ENCODE results near the gene NOL4L. TPM values are rescaled to one million over a fixed set of nuclear protein-coding genes. Genes with fewer than 3 reads are reported as not detected.

NOL4L gene
- polyA plus RNA-seq, 2 of the 4 experiments (the other 2 are of a cell fraction), result 9.5 to 11.8 TPM

GRCh38 chr20:32625996-32626395 is 40.9 kb upstream of the NOL4L start:
- DNase-seq (ENCODE audit: low read depth in 1 of 2, low spot score in 1 of 2), result no peak
- TF ChIP-seq FOSB (CRISPR knock-in tag; IDR thresholded peaks at IDR 0.05), result no peak
- no peak for TF ChIP-seq HEYL (CRISPR knock-in tag; IDR thresholded peaks at IDR 0.05)
- TF ChIP-seq, protein P1, sequence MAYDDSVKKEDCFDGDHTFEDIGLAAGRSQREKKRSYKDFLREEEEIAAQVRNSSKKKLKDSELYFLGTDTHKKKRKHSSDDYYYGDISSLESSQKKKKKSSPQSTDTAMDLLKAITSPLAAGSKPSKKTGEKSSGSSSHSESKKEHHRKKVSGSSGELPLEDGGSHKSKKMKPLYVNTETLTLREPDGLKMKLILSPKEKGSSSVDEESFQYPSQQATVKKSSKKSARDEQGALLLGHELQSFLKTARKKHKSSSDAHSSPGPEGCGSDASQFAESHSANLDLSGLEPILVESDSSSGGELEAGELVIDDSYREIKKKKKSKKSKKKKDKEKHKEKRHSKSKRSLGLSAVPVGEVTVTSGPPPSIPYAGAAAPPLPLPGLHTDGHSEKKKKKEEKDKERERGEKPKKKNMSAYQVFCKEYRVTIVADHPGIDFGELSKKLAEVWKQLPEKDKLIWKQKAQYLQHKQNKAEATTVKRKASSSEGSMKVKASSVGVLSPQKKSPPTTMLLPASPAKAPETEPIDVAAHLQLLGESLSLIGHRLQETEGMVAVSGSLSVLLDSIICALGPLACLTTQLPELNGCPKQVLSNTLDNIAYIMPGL (CRISPR knock-in tag; IDR thresholded peaks at IDR 0.05; ENCODE audit: borderline replicate concordance), result no peak
- no peak for TF ChIP-seq KDM1A (IDR thresholded peaks at IDR 0.05; ENCODE audit: low read depth)
- TF ChIP-seq RFX5 (IDR thresholded peaks at IDR 0.05), result no peak
- no peak for TF ChIP-seq CHD4 (IDR thresholded peaks at IDR 0.05; ENCODE audit: borderline replicate concordance)
- TF ChIP-seq FOXS1 (CRISPR knock-in tag; IDR thresholded peaks at IDR 0.05), result no peak
- TF ChIP-seq REST (IDR thresholded peaks at IDR 0.05), result no peak
- no peak for TF ChIP-seq JUN (IDR thresholded peaks at IDR 0.05)
- TF ChIP-seq, protein P2, sequence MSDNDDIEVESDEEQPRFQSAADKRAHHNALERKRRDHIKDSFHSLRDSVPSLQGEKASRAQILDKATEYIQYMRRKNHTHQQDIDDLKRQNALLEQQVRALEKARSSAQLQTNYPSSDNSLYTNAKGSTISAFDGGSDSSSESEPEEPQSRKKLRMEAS (IDR thresholded peaks at IDR 0.05), result no peak
- TF ChIP-seq ESRRA (IDR thresholded peaks at IDR 0.05; ENCODE audit: borderline replicate concordance, low read length), result no peak
- no peak for TF ChIP-seq USF2 (IDR thresholded peaks at IDR 0.05)
- no peak for FAIRE-seq
- Histone ChIP-seq H3K4me1 (peaks cover 14% of the 10 kb centered on the region), H3K4me2 (no peak overlapping the region), H3K27ac (no peak overlapping the region), H3K4me3 (no peak overlapping the region), H3K9me3 (no peaks in the 10 kb centered on the region)
- ChIA-PET CTCF (interaction anchor here (1.4 to 2.1 kb wide), 2 partner anchors 27 to 104 kb away, joined by 8 to 15 read pairs; no protein-coding TSS in a partner anchor), POLR2A (no interaction called here)
- no peak for ATAC-seq
- 82% methylated on average over 18 of the region's 18 CpGs for WGBS (ENCODE audit: missing lambda C conversion rate)

GRCh38 chr20:32624687-32625345 is 39.7 kb upstream of the NOL4L start:
- ChIA-PET CTCF (interaction anchor here (0.7 to 1.5 kb wide), 3 partner anchors 28 to 510 kb away, joined by 3 to 8 read pairs (median 4); no protein-coding TSS in a partner anchor), POLR2A (no interaction called here)
- no peak for FAIRE-seq

More at GRCh38 chr20:32624687-32625345, 39.7 kb upstream of the NOL4L start:
- DNase-seq (ENCODE audit: low read depth in 1 of 2, low spot score in 1 of 2), result no peak
- Histone ChIP-seq H3K27ac (no peak overlapping the region), H3K9me3 (no peaks in the 10 kb centered on the region), H3K4me1 (peaks cover 14% of the 10 kb centered on the region), H3K4me3 (no peak overlapping the region), H3K4me2 (no peak overlapping the region)
- 81% methylated on average over 5 of the region's 5 CpGs for WGBS (ENCODE audit: missing lambda C conversion rate)
- ATAC-seq, result no peak
- TF ChIP-seq, protein P3, sequence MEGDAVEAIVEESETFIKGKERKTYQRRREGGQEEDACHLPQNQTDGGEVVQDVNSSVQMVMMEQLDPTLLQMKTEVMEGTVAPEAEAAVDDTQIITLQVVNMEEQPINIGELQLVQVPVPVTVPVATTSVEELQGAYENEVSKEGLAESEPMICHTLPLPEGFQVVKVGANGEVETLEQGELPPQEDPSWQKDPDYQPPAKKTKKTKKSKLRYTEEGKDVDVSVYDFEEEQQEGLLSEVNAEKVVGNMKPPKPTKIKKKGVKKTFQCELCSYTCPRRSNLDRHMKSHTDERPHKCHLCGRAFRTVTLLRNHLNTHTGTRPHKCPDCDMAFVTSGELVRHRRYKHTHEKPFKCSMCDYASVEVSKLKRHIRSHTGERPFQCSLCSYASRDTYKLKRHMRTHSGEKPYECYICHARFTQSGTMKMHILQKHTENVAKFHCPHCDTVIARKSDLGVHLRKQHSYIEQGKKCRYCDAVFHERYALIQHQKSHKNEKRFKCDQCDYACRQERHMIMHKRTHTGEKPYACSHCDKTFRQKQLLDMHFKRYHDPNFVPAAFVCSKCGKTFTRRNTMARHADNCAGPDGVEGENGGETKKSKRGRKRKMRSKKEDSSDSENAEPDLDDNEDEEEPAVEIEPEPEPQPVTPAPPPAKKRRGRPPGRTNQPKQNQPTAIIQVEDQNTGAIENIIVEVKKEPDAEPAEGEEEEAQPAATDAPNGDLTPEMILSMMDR (IDR thresholded peaks at IDR 0.05), result no peak
- no peak for TF ChIP-seq CEBPB (IDR thresholded peaks at IDR 0.05)
- peak; percentile 3 for TF ChIP-seq ZFP36 (IDR thresholded peaks at IDR 0.05; ENCODE audit: borderline replicate concordance, partially characterized antibody)
